Esophagus muscularis mucosa (tissue), 4 donors: Measurements from ENCODE around the gene DBF4B. TPM values are rescaled to one million over a fixed set of nuclear protein-coding genes. Genes with fewer than 3 reads are reported as not detected.

ENCODE experiments used
- DNase-seq: peaks from one replicate; pipeline ENCODE4 v3.0.0-alpha.2; 2017; ENCODE audit errors: extremely low spot score
- H3K27ac ChIP-seq, 4 donors: fragments of 200-600 bp; sonication (generic); replicated peaks in 1 of 4; 1 replicate in 3 of 4; 2 replicates in 1 of 4; pipeline ENCODE4 v1.5.1; 2016 to 2019; ENCODE audit warnings: mild to moderate bottlenecking in 1 of 4
- H3K27me3 ChIP-seq, 4 donors: fragments of 200-600 bp; sonication (generic); one replicate each; pipeline versions ENCODE4 v1.5.1 to v1.6.0; 2016 to 2019
- H3K36me3 ChIP-seq, 4 donors: fragments of 200-600 bp; sonication (generic); one replicate each; pipeline ENCODE4 v1.5.1; 2016 to 2019
- H3K4me1 ChIP-seq, 4 donors: fragments of 200-600 bp; sonication (generic); one replicate each; pipeline ENCODE4 v1.5.1; 2016 to 2019
- H3K4me3 ChIP-seq, 4 donors: fragments of 200-600 bp; sonication (generic); 1 replicate in 2 of 4; 2 replicates in 2 of 4; pipeline ENCODE4 v1.5.1; 2016 to 2019; ENCODE audit warnings: mild to moderate bottlenecking in 4 of 4, moderate library complexity in 1 of 4
- H3K9me3 ChIP-seq, 4 donors: fragments of 200-600 bp; sonication (generic); 1 replicate in 3 of 4; 2 replicates in 1 of 4; pipeline ENCODE4 v1.5.1; 2016 to 2019
- CTCF ChIP-seq, 3 experiments: fragments of 200-600 bp in 2 of 3; fragments of 450-650 bp in 1 of 3; sonication (generic) in 2 of 3; IDR thresholded peaks; one replicate each; pipeline ENCODE4 v1.5.1; 2017 to 2019; ENCODE audit warnings: antibody characterized with exemption in 3 of 3, mild to moderate bottlenecking in 2 of 3, moderate library complexity in 1 of 3
- EP300 ChIP-seq: sonication (generic); formaldehyde crosslinking; IDR thresholded peaks from one replicate; pipeline ENCODE4 v1.6.1; 2017; ENCODE audit warnings: antibody characterized with exemption
- POLR2A ChIP-seq: fragments of 450-650 bp; IDR thresholded peaks from one replicate; pipeline ENCODE4 v1.6.1; 2017; ENCODE audit warnings: antibody characterized with exemption, moderate library complexity, mild to moderate bottlenecking, low read depth
- POLR2AphosphoS5 ChIP-seq, 2 donors: sonication (generic); formaldehyde crosslinking; IDR thresholded peaks; one replicate each; pipeline ENCODE4 v1.6.1; 2017; ENCODE audit warnings: antibody characterized with exemption in 2 of 2
- WGBS: methylation state at CpG from one replicate; pipeline ENCODE4 v1.1.5; 2018; 5-methylcytosine and 5-hydroxymethylcytosine counted together
- intact Hi-C: fragments of 100-400 bp; cut with DNase I; formaldehyde crosslinking; loops from one replicate; pipeline ENCODE4 v1.15.1; 2023
- total RNA-seq, 4 donors: library from RNA; depleted of rRNA; stranded (reverse); fragments of >200 nt; gene quantifications; one replicate each; pipeline versions ENCODE4 v1.1.0 to v1.2.1, GENCODE V29; 2016

Gene DBF4B
- 1 to 10 TPM; 3.7 to 7.5 (median 5.2) TPM for total RNA-seq

GRCh38 chr17:44708401-44709263 is at the start of gene DBF4B:
DBF4B (plus strand) TSS chr17:44708665; CDS start chr17:44708821, 156 bp downstream.
- intact Hi-C loops = no loop called here
- no peaks in the 10 kb centered on the region for H3K27me3 ChIP-seq
- WGBS = under 1% methylated on average over 52 of the region's 52 CpGs

GRCh38 chr17:44661835-44662234 is 46.6 kb upstream of the DBF4B start:
- 100% methylated on average over 2 of the region's 2 CpGs for WGBS
- H3K36me3 ChIP-seq = no peaks in the 10 kb centered on the region
- intact Hi-C loops = no loop called here
- no peak for TF ChIP-seq POLR2A
- TF ChIP-seq EP300 = no peak
- no peak for TF ChIP-seq POLR2AphosphoS5 (IDR thresholded peaks at IDR 0.05)
- TF ChIP-seq CTCF (IDR thresholded peaks at IDR 0.05) = no peak
- peaks cover 2 to 24% (median 10%) of the 10 kb centered on the region in 4 donors for H3K27me3 ChIP-seq
- H3K4me3 ChIP-seq = no peak overlapping the region
- DNase-seq = no peak
- H3K9me3 ChIP-seq = no peaks in the 10 kb centered on the region
- no peak overlapping the region for H3K27ac ChIP-seq
- H3K4me1 ChIP-seq = peaks cover 0 to 3% (median 3%) of the 10 kb centered on the region in 4 donors

More at GRCh38 chr17:44708401-44709263, at the start of gene DBF4B:
- Histone ChIP-seq H3K9me3 (no peaks in the 10 kb centered on the region), H3K4me3 (peak within 1 kb of the TSS; percentile 69 to 79 (median 74)), H3K27ac (peak within 1 kb of the TSS; percentile 74 to 83 (median 77)), H3K4me1 (peaks cover 7 to 23% (median 17%) of the 10 kb centered on the region in 4 donors), H3K36me3 (peaks cover 0 to 2% (median 0%) of the 10 kb centered on the region in 4 donors)
- TF ChIP-seq POLR2AphosphoS5 (IDR thresholded peaks at IDR 0.05) = peak; percentile 82 to 88
- TF ChIP-seq EP300 = no peak
- TF ChIP-seq CTCF (IDR thresholded peaks at IDR 0.05) = no peak
- DNase-seq = peak; percentile 92

GRCh38 chr17:44663095-44663494 is 45.4 kb upstream of the DBF4B start:
- Histone ChIP-seq H3K4me1 (no peaks in the 10 kb centered on the region), H3K4me3 (no peak overlapping the region), H3K27me3 (peaks cover 0 to 11% (median 0%) of the 10 kb centered on the region in 4 donors), H3K36me3 (no peaks in the 10 kb centered on the region), H3K27ac (no peak overlapping the region), H3K9me3 (no peaks in the 10 kb centered on the region)
- no peak for TF ChIP-seq CTCF (IDR thresholded peaks at IDR 0.05)
- TF ChIP-seq EP300 = no peak
- TF ChIP-seq POLR2AphosphoS5 (IDR thresholded peaks at IDR 0.05) = no peak
- no peak for TF ChIP-seq POLR2A
- 77% methylated on average over 1 of the region's 1 CpG for WGBS
- intact Hi-C loops = no loop called here
- no peak for DNase-seq

GRCh38 chr17:44664867-44665266 is 43.6 kb upstream of the DBF4B start:
- H3K4me3 ChIP-seq = no peak overlapping the region
- H3K27me3 ChIP-seq = peaks cover 0 to 6% (median 0%) of the 10 kb centered on the region in 4 donors
- intact Hi-C loops = no loop called here
- DNase-seq = no peak
- no peaks in the 10 kb centered on the region for H3K36me3 ChIP-seq
- H3K9me3 ChIP-seq = no peaks in the 10 kb centered on the region
- H3K27ac ChIP-seq = no peak overlapping the region
- 86% methylated on average over 1 of the region's 1 CpG for WGBS
- H3K4me1 ChIP-seq = no peaks in the 10 kb centered on the region
- no peak for TF ChIP-seq EP300
- no peak for TF ChIP-seq CTCF (IDR thresholded peaks at IDR 0.05)
- no peak for TF ChIP-seq POLR2A
- TF ChIP-seq POLR2AphosphoS5 (IDR thresholded peaks at IDR 0.05) = no peak
